ENCODE data around the gene PRKN. TPM values are rescaled to one million over a fixed set of nuclear protein-coding genes. Genes with fewer than 3 reads are reported as not detected.
"Not testable (repeated sequence)": the region's sequence is repeated elsewhere in the genome, so short reads cannot be mapped to it uniquely, and the experiment has no call there.

PRKN gene
- total RNA-seq, 1 experiment from 2014 or later: 0.34 TPM

GRCh38 chr6:162679681-162680080 is 47.9 kb downstream of the PRKN start:
- peaks cover 9% of the 10 kb centered on the region for H3K4me1 ChIP-seq
- peaks cover 4% of the 10 kb centered on the region for H3K9me3 Mint-ChIP-seq (ENCODE audit: unreplicated experiment)
- H3K4me3 Mint-ChIP-seq (ENCODE audit: unreplicated experiment): no peak overlapping the region
- no peak for TF ChIP-seq CTCF (IDR thresholded peaks at IDR 0.05; ENCODE audit: insufficient read depth in 1 of 2, low read depth in 1 of 2, low read length in 1 of 2, severe bottlenecking in 1 of 2, unreplicated experiment in 1 of 2)
- H3K36me3 ChIP-seq (ENCODE audit: control insufficient read depth, insufficient read depth, low read length): no peaks in the 10 kb centered on the region
- H3K27me3 ChIP-seq (replicated peaks; ENCODE audit: control insufficient read depth, insufficient read depth, low read length): no peaks in the 10 kb centered on the region
- DNase-seq: no peak
- ChIA-PET CTCF (no interaction called here), POLR2A (no interaction called here)
- H3K4me3 ChIP-seq (ENCODE audit: low read depth, low read length): no peak overlapping the region
- H3K27me3 Mint-ChIP-seq (ENCODE audit: insufficient read depth, unreplicated experiment): no peaks in the 10 kb centered on the region
- no peak overlapping the region for H3K27ac Mint-ChIP-seq (ENCODE audit: unreplicated experiment)
- intact Hi-C loops (cut with micrococcal nuclease; ENCODE audit: unreplicated experiment): no loop called here
- H3K9me3 ChIP-seq: no peaks in the 10 kb centered on the region
- no peaks in the 10 kb centered on the region for H3K36me3 Mint-ChIP-seq (ENCODE audit: insufficient read depth, unreplicated experiment)
- no TSS peak for BruUV-seq (replicated peaks)
- no peaks in the 10 kb centered on the region for H3K4me1 Mint-ChIP-seq (ENCODE audit: low read depth, unreplicated experiment)

GRCh38 chr6:162678896-162679295 is 48.7 kb downstream of the PRKN start:
- H3K27me3 ChIP-seq (replicated peaks; ENCODE audit: control insufficient read depth, insufficient read depth, low read length); DNase-seq; intact Hi-C loops (cut with micrococcal nuclease; ENCODE audit: unreplicated experiment); H3K36me3 Mint-ChIP-seq (ENCODE audit: insufficient read depth, unreplicated experiment); BruUV-seq (replicated peaks); H3K4me1 Mint-ChIP-seq (ENCODE audit: low read depth, unreplicated experiment); H3K27ac Mint-ChIP-seq (ENCODE audit: unreplicated experiment); CTCF ChIA-PET; H3K4me3 ChIP-seq (ENCODE audit: low read depth, low read length); H3K36me3 ChIP-seq (ENCODE audit: control insufficient read depth, insufficient read depth, low read length); H3K27me3 Mint-ChIP-seq (ENCODE audit: insufficient read depth, unreplicated experiment); H3K9me3 ChIP-seq; POLR2A ChIA-PET; H3K4me1 ChIP-seq; H3K4me3 Mint-ChIP-seq (ENCODE audit: unreplicated experiment): not testable (repeated sequence)
- peaks cover 11% of the 10 kb centered on the region for H3K9me3 Mint-ChIP-seq (ENCODE audit: unreplicated experiment)

GRCh38 chr6:162675503-162675902 is 52.1 kb downstream of the PRKN start:
- CTCF ChIA-PET: no interaction called here
- Mint-ChIP-seq H3K4me1 (ENCODE audit: low read depth, unreplicated experiment) (no peaks in the 10 kb centered on the region), H3K27me3 (ENCODE audit: insufficient read depth, unreplicated experiment) (no peaks in the 10 kb centered on the region), H3K4me3 (ENCODE audit: unreplicated experiment) (no peak overlapping the region), H3K36me3 (ENCODE audit: insufficient read depth, unreplicated experiment) (no peaks in the 10 kb centered on the region), H3K27ac (ENCODE audit: unreplicated experiment) (no peak overlapping the region), H3K9me3 (ENCODE audit: unreplicated experiment) (peaks cover 11% of the 10 kb centered on the region)
- Histone ChIP-seq H3K27me3 (replicated peaks; ENCODE audit: control insufficient read depth, insufficient read depth, low read length) (no peaks in the 10 kb centered on the region), H3K36me3 (ENCODE audit: control insufficient read depth, insufficient read depth, low read length) (no peaks in the 10 kb centered on the region), H3K4me1 (no peaks in the 10 kb centered on the region; the same call in 1 of the 2 replicates), H3K4me3 (ENCODE audit: low read depth, low read length) (no peak overlapping the region), H3K9me3 (no peaks in the 10 kb centered on the region)
- BruUV-seq (replicated peaks): no TSS peak
- POLR2A ChIA-PET: no interaction called here
- no peak for DNase-seq
- intact Hi-C loops (cut with micrococcal nuclease; ENCODE audit: unreplicated experiment): no loop called here
- TF ChIP-seq CTCF (IDR thresholded peaks at IDR 0.05; ENCODE audit: insufficient read depth in 1 of 2, low read depth in 1 of 2, low read length in 1 of 2, severe bottlenecking in 1 of 2, unreplicated experiment in 1 of 2): no peak

- Mint-ChIP-seq H3K27ac (ENCODE audit: unreplicated experiment) (no peak overlapping the region), H3K4me3 (ENCODE audit: unreplicated experiment) (no peak overlapping the region), H3K4me1 (ENCODE audit: low read depth, unreplicated experiment) (no peaks in the 10 kb centered on the region), H3K9me3 (ENCODE audit: unreplicated experiment) (peaks cover 11% of the 10 kb centered on the region), H3K36me3 (ENCODE audit: insufficient read depth, unreplicated experiment) (no peaks in the 10 kb centered on the region), H3K27me3 (ENCODE audit: insufficient read depth, unreplicated experiment) (no peaks in the 10 kb centered on the region)
- Histone ChIP-seq H3K36me3 (ENCODE audit: control insufficient read depth, insufficient read depth, low read length) (no peaks in the 10 kb centered on the region), H3K9me3 (no peaks in the 10 kb centered on the region), H3K4me1 (no peaks in the 10 kb centered on the region), H3K27me3 (replicated peaks; ENCODE audit: control insufficient read depth, insufficient read depth, low read length) (no peaks in the 10 kb centered on the region), H3K4me3 (ENCODE audit: low read depth, low read length) (no peak overlapping the region)
- no peak for TF ChIP-seq CTCF (IDR thresholded peaks at IDR 0.05; ENCODE audit: insufficient read depth in 1 of 2, low read depth in 1 of 2, low read length in 1 of 2, severe bottlenecking in 1 of 2, unreplicated experiment in 1 of 2)
- intact Hi-C loops (cut with micrococcal nuclease; ENCODE audit: unreplicated experiment): no loop called here
- no TSS peak for BruUV-seq (replicated peaks)
- POLR2A ChIA-PET: no interaction called here
- DNase-seq: no peak
- CTCF ChIA-PET: no interaction called here
These were observed 53.1 kb downstream of the PRKN start for GRCh38 chr6:162674452-162674851.
